Esophagus muscularis mucosa (tissue), 4 donors: ENCODE data around the gene FAM107B. TPM values are rescaled to one million over a fixed set of nuclear protein-coding genes. Genes with fewer than 3 reads are reported as not detected.

Experiments
- DNase-seq: peaks from one replicate; pipeline ENCODE4 v3.0.0-alpha.2; 2017; ENCODE audit errors: extremely low spot score
- H3K27ac ChIP-seq, 4 donors: fragments of 200-600 bp; sonication (generic); replicated peaks in 1 of 4; 1 replicate in 3 of 4; 2 replicates in 1 of 4; pipeline ENCODE4 v1.5.1; 2016 to 2019; ENCODE audit warnings: mild to moderate bottlenecking in 1 of 4
- H3K27me3 ChIP-seq, 4 donors: fragments of 200-600 bp; sonication (generic); one replicate each; pipeline versions ENCODE4 v1.5.1 to v1.6.0; 2016 to 2019
- H3K36me3 ChIP-seq, 4 donors: fragments of 200-600 bp; sonication (generic); one replicate each; pipeline ENCODE4 v1.5.1; 2016 to 2019
- H3K4me1 ChIP-seq, 4 donors: fragments of 200-600 bp; sonication (generic); one replicate each; pipeline ENCODE4 v1.5.1; 2016 to 2019
- H3K4me3 ChIP-seq, 4 donors: fragments of 200-600 bp; sonication (generic); 1 replicate in 2 of 4; 2 replicates in 2 of 4; pipeline ENCODE4 v1.5.1; 2016 to 2019; ENCODE audit warnings: mild to moderate bottlenecking in 4 of 4, moderate library complexity in 1 of 4
- H3K9me3 ChIP-seq, 4 donors: fragments of 200-600 bp; sonication (generic); 1 replicate in 3 of 4; 2 replicates in 1 of 4; pipeline ENCODE4 v1.5.1; 2016 to 2019
- CTCF ChIP-seq, 3 experiments: fragments of 200-600 bp in 2 of 3; fragments of 450-650 bp in 1 of 3; sonication (generic) in 2 of 3; IDR thresholded peaks; one replicate each; pipeline ENCODE4 v1.5.1; 2017 to 2019; ENCODE audit warnings: antibody characterized with exemption in 3 of 3, mild to moderate bottlenecking in 2 of 3, moderate library complexity in 1 of 3
- EP300 ChIP-seq: sonication (generic); formaldehyde crosslinking; IDR thresholded peaks from one replicate; pipeline ENCODE4 v1.6.1; 2017; ENCODE audit warnings: antibody characterized with exemption
- POLR2A ChIP-seq: fragments of 450-650 bp; IDR thresholded peaks from one replicate; pipeline ENCODE4 v1.6.1; 2017; ENCODE audit warnings: antibody characterized with exemption, moderate library complexity, mild to moderate bottlenecking, low read depth
- POLR2AphosphoS5 ChIP-seq, 2 donors: sonication (generic); formaldehyde crosslinking; IDR thresholded peaks; one replicate each; pipeline ENCODE4 v1.6.1; 2017; ENCODE audit warnings: antibody characterized with exemption in 2 of 2
- whole genome bisulfite sequencing: methylation state at CpG from one replicate; pipeline ENCODE4 v1.1.5; 2018; 5-methylcytosine and 5-hydroxymethylcytosine counted together
- intact Hi-C: fragments of 100-400 bp; cut with DNase I; formaldehyde crosslinking; loops from one replicate; pipeline ENCODE4 v1.15.1; 2023
- total RNA-seq, 4 donors: library from RNA; depleted of rRNA; stranded (reverse); fragments of >200 nt; gene quantifications; one replicate each; pipeline versions ENCODE4 v1.1.0 to v1.2.1, GENCODE V29; 2016

The FAM107B gene
- total RNA-seq, 4 donors from 2014 or later = 7.5 to 14.1 (median 9.4) TPM

GRCh38 chr10:14800397-14800796 is 25.7 kb upstream of the FAM107B start:
- Histone ChIP-seq H3K36me3 (no peaks in the 10 kb centered on the region), H3K4me3 (no peak overlapping the region), H3K9me3 (no peaks in the 10 kb centered on the region), H3K27me3 (no peaks in the 10 kb centered on the region), H3K4me1 (peaks cover 0 to 2% (median 0%) of the 10 kb centered on the region in 4 donors), H3K27ac (no peak overlapping the region)
- intact Hi-C loops = no loop called here
- WGBS = 72% methylated on average over 1 of the region's 1 CpG
- DNase-seq = no peak
- TF ChIP-seq POLR2AphosphoS5 (IDR thresholded peaks at IDR 0.05) (no peak), CTCF (IDR thresholded peaks at IDR 0.05) (no peak), POLR2A (no peak), EP300 (no peak)

DNA sequence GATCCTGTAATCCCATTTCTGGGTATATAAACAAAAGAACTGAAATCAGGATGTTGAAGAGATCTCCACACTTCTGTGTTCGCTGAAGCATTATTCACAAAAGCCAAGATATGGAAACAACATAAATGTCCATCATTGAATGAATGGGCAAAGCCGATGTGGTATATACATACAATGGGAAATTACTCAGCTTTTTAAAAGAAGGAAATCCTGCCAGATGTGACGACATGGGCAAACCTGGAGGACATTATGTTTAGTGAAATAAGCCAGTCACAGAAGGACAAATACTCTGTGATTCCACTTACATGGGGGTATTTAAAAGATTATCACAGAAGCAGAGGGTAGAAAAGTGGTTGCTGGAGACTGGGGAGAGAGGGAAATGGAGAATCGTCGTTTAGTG is 23.9 kb upstream of the FAM107B start:
- TF ChIP-seq CTCF (IDR thresholded peaks at IDR 0.05) = no peak
- TF ChIP-seq POLR2AphosphoS5 (IDR thresholded peaks at IDR 0.05) = no peak
- no peak for TF ChIP-seq EP300
- no peak for TF ChIP-seq POLR2A
- Histone ChIP-seq H3K27me3 (no peaks in the 10 kb centered on the region), H3K36me3 (no peaks in the 10 kb centered on the region), H3K27ac (no peak overlapping the region), H3K9me3 (no peaks in the 10 kb centered on the region), H3K4me3 (no peak overlapping the region), H3K4me1 (peaks cover 0 to 2% (median 0%) of the 10 kb centered on the region in 4 donors)
- 58% methylated on average over 5 of the region's 5 CpGs for WGBS
- intact Hi-C loops = no loop called here
- DNase-seq = no peak

DNA sequence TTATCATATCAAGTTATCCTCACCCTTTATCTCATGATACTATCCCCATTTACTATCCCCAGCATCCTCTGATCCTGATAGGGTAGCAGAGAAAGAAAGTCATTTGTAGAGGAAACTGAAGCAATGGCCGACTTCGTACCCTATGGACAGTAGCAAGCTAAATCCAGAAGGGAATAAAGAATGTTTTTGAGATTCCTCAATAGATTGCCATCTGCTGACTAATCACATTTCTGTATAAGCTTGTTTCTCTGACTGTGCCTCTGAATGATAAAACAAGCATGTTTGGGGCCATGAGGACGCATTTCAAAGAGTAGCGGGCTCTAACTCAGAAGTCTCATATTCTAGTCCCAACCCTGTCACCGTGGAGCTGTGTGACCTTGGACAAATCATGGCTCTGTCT is 13.2 kb upstream of the FAM107B start:
- TF ChIP-seq EP300 = no peak
- TF ChIP-seq CTCF (IDR thresholded peaks at IDR 0.05) = no peak
- no peak for TF ChIP-seq POLR2AphosphoS5 (IDR thresholded peaks at IDR 0.05)
- TF ChIP-seq POLR2A = no peak
- DNase-seq = peak; percentile 26
- Histone ChIP-seq H3K4me1 (no peaks in the 10 kb centered on the region), H3K27me3 (no peaks in the 10 kb centered on the region), H3K36me3 (no peaks in the 10 kb centered on the region), H3K9me3 (peaks cover 0 to 6% (median 0%) of the 10 kb centered on the region in 4 donors), H3K27ac (no peak overlapping the region), H3K4me3 (no peak overlapping the region)
- 85% methylated on average over 5 of the region's 5 CpGs for WGBS
- intact Hi-C loops = no loop called here

- Histone ChIP-seq H3K27me3 (no peaks in the 10 kb centered on the region), H3K36me3 (no peaks in the 10 kb centered on the region), H3K4me3 (no peak overlapping the region), H3K9me3 (peaks cover 0 to 6% (median 0%) of the 10 kb centered on the region in 4 donors), H3K27ac (no peak overlapping the region), H3K4me1 (peaks cover 0 to 2% (median under 1%) of the 10 kb centered on the region in 4 donors)
- intact Hi-C loops = no loop called here
- peak; percentile 81 for DNase-seq
- 93% methylated on average over 5 of the region's 5 CpGs for WGBS
- TF ChIP-seq EP300 (no peak), POLR2AphosphoS5 (IDR thresholded peaks at IDR 0.05) (no peak), CTCF (IDR thresholded peaks at IDR 0.05) (no peak)
Measured at GRCh38 chr10:14784459-14785055, 9.9 kb upstream of the FAM107B start.
